HG03135 (cell line): ENCODE data around the gene SQSTM1.
"Not testable (repeated sequence)": the region's sequence is repeated elsewhere in the genome, so short reads cannot be mapped to it uniquely, and the experiment has no call there.

Source experiments
- ATAC-seq: cut with Tn5 transposase; IDR thresholded peaks from one replicate; pipeline ENCODE4 v1.9.1; 2021; ENCODE audit warnings: mild to moderate bottlenecking, moderate library complexity; ENCODE audit not compliant: unreplicated experiment

The SQSTM1 gene

DNA sequence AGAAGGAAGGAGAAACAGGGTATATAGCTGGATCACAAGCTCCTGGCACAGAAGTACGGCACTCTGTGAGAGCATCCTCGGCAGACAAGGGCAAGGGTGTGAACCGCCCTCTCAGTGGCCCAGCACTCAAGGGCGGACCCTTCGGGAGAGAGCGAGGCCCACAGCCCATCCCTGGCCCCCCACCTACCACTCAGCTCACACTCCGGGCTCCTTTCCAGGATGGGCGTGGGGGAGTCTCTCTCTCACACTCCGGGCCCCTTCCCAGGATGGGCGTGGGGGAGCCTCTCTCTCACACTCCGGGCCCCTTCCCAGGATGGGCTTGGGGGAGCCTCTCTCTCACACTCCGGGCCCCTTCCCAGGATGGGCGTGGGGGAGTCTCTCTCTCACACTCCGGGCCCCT, 50.8 kb downstream of the SQSTM1 start:
- ATAC-seq = not testable (repeated sequence)

GRCh38 chr5:179872055-179872827, 51.5 kb downstream of the SQSTM1 start:
- no peak for ATAC-seq

GRCh38 chr5:179872828-179873575, 52.3 kb downstream of the SQSTM1 start:
- no peak for ATAC-seq

GRCh38 chr5:179873588-179874110, 52.9 kb downstream of the SQSTM1 start:
- ATAC-seq = no peak

- no peak for ATAC-seq
Observed at GRCh38 chr5:179874136-179874535, 53.4 kb downstream of the SQSTM1 start.

GRCh38 chr5:179874536-179875292, 54.0 kb downstream of the SQSTM1 start:
- no peak for ATAC-seq

- no peak for ATAC-seq
Observed at GRCh38 chr5:179875741-179876609, 55.3 kb downstream of the SQSTM1 start.

DNA sequence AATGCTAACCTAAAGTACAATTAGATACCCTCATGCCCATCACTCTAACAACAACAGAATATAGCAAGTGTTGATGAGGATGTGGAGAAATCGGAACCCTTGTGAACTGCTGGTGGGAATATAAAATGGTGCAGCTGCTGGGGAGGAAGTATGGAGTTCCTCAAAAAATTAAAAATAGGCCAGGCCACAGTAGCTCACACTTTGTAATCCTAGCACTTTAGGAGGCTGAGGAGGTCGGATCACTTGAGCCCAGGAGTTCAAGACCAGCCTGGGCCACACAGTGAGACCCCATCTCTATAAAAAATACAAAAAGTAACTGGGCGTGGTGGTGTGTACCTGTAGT, 55.9 kb downstream of the SQSTM1 start:
- no peak for ATAC-seq

- ATAC-seq = no peak
Observed at GRCh38 chr5:179878222-179879002, 57.7 kb downstream of the SQSTM1 start.

- ATAC-seq = no peak
Observed at GRCh38 chr5:179879003-179879689, 58.4 kb downstream of the SQSTM1 start.

GRCh38 chr5:179879690-179880010, 58.9 kb downstream of the SQSTM1 start:
- no peak for ATAC-seq

GRCh38 chr5:179880066-179880650, 59.5 kb downstream of the SQSTM1 start:
- ATAC-seq = no peak

- ATAC-seq = no peak
Observed at GRCh38 chr5:179880848-179881590, 60.3 kb downstream of the SQSTM1 start.

- no peak for ATAC-seq
Observed at GRCh38 chr5:179882338-179882737, 61.6 kb downstream of the SQSTM1 start.

DNA sequence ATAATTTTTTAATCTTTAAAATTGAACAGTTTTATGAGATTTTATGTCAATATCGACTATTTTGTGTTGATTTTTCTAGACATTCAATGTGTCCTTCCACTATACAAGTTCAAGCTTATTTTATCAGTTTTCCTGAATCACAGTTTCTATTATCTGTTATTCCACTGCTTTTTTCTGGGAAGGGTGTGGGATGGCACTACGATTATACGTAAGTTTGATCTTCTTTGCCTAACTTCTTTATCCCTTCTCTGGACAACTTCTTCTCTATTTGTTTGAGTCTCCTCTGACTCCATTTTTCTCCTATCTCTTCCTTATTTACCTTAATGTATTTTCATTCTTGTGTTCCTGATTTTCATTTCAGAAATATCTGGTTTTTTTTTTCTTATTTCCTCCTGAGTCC, 62.5 kb downstream of the SQSTM1 start:
- ATAC-seq = no peak

DNA sequence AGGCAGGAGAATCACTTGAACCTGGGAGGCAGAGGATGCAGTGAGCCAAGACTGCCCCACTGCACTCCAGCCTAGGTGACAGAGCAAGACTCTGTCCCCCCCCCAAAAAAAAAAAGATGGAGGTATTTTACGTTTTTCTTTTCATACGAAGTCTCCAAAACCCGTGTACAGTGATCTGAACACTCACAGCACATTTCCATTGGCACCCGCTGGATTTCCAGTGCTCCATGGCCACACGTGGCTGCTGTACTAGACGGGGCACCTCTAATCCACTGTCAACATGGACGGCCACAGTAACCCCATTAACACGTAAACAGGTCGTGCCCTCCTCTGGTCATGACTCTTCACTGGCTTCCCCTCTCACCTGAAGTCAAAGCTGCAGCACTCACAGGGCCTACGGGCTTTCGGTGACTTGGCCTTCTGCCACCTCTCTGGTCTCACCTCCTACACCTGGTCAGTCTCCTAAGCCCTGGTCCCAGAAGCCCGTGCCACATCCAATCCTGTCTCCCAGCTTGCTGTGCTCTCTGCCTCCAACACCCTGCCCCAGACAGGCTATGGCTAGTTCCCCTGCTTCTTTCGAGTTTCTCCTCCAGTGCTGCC, 64.9 kb downstream of the SQSTM1 start:
- ATAC-seq = no peak

- no peak for ATAC-seq
Observed at GRCh38 chr5:179886190-179886911, 65.6 kb downstream of the SQSTM1 start.
